Neural cell (in vitro differentiated cells): Measurements from ENCODE around the gene TAF10.

Experiments
- CTCF ChIP-seq: fragments of 450-650 bp; IDR thresholded peaks from 2 replicates; pipeline ENCODE4 v1.5.1; 2014; ENCODE audit warnings: antibody characterized with exemption, mild to moderate bottlenecking, moderate library complexity; ENCODE audit not compliant: poor library complexity, severe bottlenecking
- POLR2AphosphoS5 ChIP-seq: IDR thresholded peaks from 2 replicates; pipeline ENCODE4 v1.6.1; 2012

- TF ChIP-seq CTCF (no peak), POLR2AphosphoS5 (no peak)
Observed at GRCh38 chr11:6563121-6563619, 48.8 kb downstream of the TAF10 start.
